SK-N-MC (cell line): ENCODE measurements around the gene SMAD3.

Experiments used
- EZH2 ChIP-seq: fragments of 200-600 bp; sonication (generic); IDR thresholded peaks from one replicate; pipeline ENCODE4 v1.6.1; 2017; ENCODE audit warnings: antibody characterized with exemption
- POLR2AphosphoS5 ChIP-seq: IDR thresholded peaks from 2 replicates; pipeline ENCODE4 v1.6.1; 2012; ENCODE audit warnings: mild to moderate bottlenecking, low read depth, low read length, borderline replicate concordance

DNA sequence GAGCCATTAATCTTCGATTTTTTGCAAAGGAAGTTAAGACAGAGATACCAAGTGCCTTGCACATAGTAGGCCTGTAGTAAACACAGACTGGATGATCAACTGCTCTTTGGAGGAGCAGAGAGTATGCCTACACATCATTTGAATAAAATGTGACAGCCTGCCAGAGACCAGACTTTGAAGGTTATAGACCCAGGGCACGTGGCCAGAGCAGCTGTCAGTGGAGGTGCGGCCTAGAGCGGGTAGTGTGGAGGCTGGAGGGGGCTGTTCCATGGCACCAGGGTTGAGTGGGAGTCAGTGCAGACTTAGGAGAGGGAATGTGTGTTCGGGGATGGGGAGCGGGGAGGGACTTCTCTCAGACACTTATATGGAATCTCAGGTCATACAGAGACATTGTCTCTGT lies 80.8 kb downstream of the SMAD3 start:
- no peak for TF ChIP-seq EZH2
- no peak for TF ChIP-seq POLR2AphosphoS5
